ENCODE results near the gene DPM2.

- TF ChIP-seq MAX (IDR thresholded peaks at IDR 0.05) (peak; percentile 53), MAFK (IDR thresholded peaks at IDR 0.05; ENCODE audit: partially characterized antibody) (no peak), CTCF (IDR thresholded peaks at IDR 0.05) (no peak), TP53 (CRISPR knock-in tag; IDR thresholded peaks at IDR 0.05) (no peak), FOSB (CRISPR knock-in tag; IDR thresholded peaks at IDR 0.05) (no peak), SMC3 (IDR thresholded peaks at IDR 0.05) (no peak)
These were observed 31.2 kb upstream of the DPM2 start for GRCh38 chr9:127968700-127969383.

Measured in A549 (cell line).